IPS DF 19.7 (cell line): ENCODE results near the gene DAPK2.
"Not testable (repeated sequence)": the region's sequence is repeated elsewhere in the genome, so short reads cannot be mapped to it uniquely, and the experiment has no call there.

ENCODE experiments used
- DNase-seq: peaks from one replicate; pipeline ENCODE4 v3.0.0-alpha.2; 2013; ENCODE audit warnings: low read depth, low spot score

The DAPK2 gene

DNA sequence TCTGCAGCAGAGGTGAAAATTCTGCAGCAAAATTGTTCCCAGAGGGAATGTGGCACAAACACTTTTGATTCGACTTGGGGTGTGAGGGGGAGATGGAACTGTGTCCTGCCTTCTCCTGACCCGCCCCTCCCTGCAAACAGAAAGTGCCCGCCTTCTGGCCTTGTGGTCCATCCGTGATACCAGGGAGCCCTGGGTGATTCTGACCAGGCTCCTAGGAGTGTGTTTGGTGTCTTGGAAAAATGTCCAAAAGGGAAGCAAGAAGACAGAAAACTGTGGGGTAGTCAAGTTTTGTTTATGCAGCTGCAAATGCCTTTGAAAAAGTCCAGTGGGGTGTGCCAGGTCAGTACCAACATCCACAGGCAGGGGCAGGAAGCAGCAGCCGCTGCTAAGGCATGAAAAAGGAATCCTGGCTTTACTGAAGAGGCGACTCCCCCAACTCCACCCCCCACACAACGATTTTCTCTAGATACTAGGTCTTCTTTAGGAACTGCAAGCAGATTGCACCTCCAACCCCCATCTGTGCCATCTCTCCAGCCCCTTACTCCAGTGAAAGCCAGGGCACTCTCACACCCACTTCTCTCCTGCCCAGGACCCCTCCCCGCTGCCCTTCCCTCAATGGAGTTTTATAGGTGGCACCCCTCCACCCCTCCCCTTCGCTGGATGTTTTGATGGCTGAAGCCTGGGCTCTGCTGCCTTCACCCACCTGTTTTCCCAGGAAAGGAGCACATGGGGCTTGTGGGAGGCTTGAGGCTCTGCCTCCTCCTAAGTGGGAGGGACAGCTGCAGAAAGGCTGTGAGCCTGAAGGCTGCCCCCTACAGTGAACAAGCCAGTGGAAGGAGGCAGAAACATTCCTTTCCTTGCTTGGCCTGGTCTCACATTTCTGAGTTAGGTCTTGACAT lies 130.2 kb downstream of the DAPK2 start:
- no peak for DNase-seq

GRCh38 chr15:63915209-63915872 lies 130.9 kb downstream of the DAPK2 start:
- DNase-seq, result no peak

DNA sequence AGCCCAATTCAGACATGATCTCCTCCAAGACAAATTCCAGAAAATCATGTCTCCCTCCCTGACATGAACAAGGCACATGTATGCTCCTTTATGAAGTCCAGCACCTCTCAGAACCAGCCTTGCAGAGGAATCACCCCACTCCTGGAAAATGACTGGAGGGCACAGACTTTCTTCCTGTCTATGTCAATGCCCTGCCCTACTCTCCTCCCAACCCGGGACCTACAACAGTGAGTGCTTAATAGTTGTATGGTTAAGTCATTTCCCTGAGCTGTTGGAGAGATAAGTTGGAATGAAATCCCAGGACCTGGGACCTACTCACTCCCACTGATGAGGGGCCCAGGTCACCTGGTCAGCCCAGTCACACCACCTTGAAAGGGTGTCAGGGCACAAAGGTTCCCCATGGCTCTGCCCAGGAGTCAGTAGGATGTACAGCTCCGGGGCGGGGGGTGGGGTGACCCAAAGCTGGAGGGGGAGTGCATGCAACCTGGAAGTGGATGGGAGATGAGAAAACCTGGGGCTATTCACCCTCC lies 132.4 kb downstream of the DAPK2 start:
- DNase-seq, result no peak

DNA sequence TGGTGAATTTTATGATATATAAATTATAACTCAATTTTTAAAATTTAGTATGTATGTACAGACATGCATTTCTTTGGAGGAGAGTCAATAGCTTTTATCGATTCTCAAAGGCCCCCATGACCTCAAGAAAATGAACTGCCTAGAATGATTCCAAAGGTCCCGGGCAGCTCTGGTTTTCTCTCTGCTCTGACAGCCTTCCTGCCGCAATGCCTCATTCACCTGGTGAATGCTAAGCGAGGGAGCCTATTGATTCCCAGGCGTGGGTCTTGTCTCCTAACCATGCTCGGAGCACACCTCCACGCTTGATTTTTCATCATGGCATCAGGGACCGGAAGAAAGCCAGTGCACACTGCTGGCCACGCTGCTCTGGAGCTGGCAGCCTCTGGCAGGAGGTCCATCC lies 132.9 kb downstream of the DAPK2 start:
- DNase-seq, result no peak

GRCh38 chr15:63912061-63912615 lies 134.1 kb downstream of the DAPK2 start:
- no peak for DNase-seq

DNA sequence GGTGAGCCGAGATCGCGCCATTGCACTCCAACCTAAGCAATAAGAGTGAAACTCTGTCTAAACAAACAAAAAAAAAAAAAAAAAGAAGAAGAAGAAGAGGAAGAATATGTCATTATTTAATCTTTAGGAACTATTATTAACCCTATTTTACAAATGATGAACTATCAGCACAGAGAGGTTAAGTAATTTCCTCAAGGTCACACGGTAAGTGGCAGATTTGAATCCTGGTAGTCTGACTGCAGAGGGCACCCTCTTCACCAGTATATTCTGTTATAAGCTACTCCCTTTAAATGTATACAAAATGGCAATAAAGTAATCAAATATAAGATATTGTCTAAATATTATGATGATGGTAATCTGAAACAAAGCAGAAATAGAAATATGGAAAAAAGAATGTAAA lies 135.1 kb downstream of the DAPK2 start:
- no peak for DNase-seq

GRCh38 chr15:63909819-63910437 lies 136.4 kb downstream of the DAPK2 start:
- DNase-seq, result no peak

GRCh38 chr15:63908991-63909390 lies 137.3 kb downstream of the DAPK2 start:
- DNase-seq, result no peak

GRCh38 chr15:63908281-63908680 lies 138.0 kb downstream of the DAPK2 start:
- no peak for DNase-seq

- DNase-seq, result no peak
These were observed 138.8 kb downstream of the DAPK2 start for GRCh38 chr15:63907521-63907920.

DNA sequence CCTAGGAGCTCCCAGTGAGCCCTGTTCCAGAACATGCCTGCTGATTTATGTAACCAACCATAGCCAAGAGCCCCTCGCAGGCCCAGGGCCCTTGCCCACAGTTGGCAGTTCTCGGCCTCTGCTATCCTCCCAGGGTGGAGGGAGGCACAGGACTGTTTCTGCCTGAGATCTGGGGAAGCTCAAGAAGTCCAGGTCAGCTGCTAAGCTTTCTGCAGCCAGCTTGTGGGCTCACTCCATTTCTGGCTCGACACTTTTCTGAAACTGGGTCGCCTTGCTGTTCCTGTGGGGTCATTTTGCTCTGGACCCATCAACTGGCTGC lies 140.1 kb downstream of the DAPK2 start:
- no peak for DNase-seq

DNA sequence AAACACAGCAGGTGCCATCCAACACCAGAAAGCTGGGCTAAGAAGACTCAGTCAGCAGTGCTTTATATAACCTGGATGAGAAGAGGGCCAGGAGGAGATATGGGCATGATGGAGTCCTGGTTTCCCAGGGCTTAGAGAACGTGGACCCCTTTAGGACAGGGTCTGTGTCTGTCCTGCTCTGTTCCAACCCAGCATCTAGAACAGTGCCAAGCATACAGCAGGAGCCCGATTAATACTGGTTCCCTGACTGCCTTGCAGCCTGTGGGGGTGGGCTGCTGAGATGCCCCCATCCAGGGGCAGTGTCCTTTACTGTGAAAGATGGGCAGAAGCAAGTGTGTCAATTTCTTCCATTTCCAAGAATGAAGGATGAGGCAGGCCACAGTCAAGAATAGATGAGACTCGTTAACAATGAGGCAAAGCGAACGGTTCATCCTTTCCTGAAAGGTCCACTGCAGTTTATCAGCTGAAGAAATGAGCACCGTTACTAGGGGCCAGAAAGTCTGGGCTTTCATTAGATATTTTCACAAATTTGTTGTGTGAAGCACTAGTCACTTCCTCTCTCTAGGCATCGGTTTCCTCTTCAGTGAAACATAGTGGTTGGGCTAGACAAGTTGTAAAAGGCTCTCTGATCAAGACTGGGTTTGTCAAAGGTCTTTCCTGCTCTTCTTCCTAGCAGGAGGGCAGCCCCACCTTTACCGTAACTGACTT lies 140.6 kb downstream of the DAPK2 start:
- DNase-seq, result no peak

- no peak for DNase-seq
These were observed 141.2 kb downstream of the DAPK2 start for GRCh38 chr15:63905131-63905530.

DNA sequence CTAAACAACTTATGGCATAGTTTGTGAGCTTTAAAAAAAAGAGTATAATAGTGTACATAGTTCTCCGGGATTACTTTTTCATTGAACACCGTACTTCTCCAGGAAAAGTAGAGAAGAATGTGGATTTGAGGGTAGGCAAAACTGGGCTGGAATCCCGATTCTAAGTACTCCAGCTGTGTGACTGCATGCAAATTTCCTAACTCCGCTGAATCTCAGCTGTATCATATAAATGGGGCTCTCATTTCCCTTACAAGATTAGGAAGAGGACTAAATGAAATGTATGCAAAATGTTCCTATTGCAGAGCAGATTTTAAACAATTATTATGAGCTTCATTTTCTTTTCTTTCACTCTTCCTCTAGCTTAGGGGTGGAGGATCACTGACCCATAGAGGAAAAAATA lies 142.2 kb downstream of the DAPK2 start:
- DNase-seq, result no peak

DNA sequence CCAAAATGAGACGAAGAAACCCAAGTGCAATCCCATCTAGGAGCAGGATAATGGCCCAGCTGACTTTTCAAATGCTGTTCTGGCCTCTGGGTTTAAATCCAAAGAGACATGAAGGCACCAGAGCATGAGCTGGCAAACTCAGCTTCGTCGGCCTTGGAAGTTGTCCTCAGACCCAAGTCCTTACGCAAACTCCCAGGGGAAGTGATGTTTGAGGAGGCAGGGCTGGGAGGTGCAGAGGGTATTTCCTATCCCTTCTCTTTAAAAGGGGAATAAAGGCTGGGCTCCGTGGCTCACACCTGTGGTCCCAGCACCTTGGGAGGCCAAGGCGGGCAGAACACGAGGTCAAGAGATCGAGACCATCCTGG lies 143.6 kb downstream of the DAPK2 start:
- no peak for DNase-seq

GRCh38 chr15:63901912-63902670 lies 144.2 kb downstream of the DAPK2 start:
- no peak for DNase-seq

GRCh38 chr15:63900306-63900705 lies 146.0 kb downstream of the DAPK2 start:
- DNase-seq, result no peak

GRCh38 chr15:63899606-63900005 lies 146.7 kb downstream of the DAPK2 start:
- not testable (repeated sequence) for DNase-seq

DNA sequence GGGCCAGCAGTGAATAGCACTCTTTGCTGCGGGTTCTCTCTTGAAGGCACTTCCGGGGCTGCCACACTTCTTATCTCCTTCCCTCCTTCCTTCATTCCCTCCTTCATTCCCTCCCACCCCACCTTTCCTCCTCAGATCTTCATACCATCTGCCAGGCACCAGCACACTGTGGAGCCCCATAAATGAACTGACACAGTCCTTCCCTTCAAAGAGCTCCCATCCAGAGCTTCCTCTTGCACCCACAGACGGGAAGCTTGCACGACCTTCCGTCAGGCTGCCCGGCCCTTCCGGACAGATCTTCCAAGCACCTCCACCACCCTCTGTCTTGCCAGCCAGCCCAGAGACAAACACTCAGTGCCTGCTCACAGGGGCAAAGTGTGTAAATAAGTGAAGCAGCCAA lies 147.1 kb downstream of the DAPK2 start:
- no peak for DNase-seq

DNA sequence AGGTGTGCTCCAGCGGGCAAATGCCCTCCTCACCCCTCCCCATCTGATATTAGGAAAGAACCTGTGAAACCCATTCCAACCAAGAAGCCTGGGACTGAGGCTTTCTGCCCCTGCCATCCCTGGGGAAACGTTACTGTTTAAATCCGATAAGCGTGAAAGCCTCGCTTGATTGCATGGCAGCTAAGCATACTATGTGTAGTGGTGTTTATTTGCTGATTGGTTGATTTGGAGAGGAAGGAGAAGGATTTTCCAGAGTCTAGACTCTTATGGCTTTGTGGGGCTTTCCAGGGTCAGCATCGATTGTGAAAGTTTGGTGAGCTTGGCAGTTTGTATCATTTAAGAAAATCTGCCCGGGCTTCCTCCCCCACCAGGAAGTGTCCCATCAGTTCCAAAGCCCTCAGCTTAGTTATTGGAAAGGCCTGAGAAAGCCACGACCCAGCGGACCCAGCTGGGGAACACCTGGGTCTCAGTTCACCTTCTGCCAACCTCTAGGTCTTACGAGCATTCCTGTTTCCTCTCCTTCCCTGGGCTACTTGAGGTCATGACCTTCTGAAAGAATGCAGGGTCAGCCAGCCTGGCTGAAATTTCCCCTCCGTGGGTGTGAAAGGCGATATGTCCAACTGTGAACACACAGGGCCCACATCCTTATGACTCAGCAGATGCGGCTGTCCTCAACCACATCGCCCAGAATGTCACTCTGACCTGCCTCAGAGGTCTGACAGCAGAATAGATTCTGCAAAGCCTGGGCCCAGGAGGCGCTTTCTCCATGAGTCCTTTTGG lies 149.8 kb downstream of the DAPK2 start:
- no peak for DNase-seq
